Neural progenitor cell (in vitro differentiated cells): Measurements from ENCODE around the gene SHE.
"Not testable (repeated sequence)": the region's sequence is repeated elsewhere in the genome, so short reads cannot be mapped to it uniquely, and the experiment has no call there.

Source experiments
- CTCF ChIP-seq: fragments of 200-600 bp; sonication (generic); IDR thresholded peaks from 2 replicates; pipeline ENCODE4 v1.5.1; 2017; ENCODE audit warnings: antibody characterized with exemption, mild to moderate bottlenecking
- EZH2 ChIP-seq: fragments of 200-600 bp; sonication (generic); IDR thresholded peaks from 2 replicates; pipeline ENCODE4 v1.6.1; 2017; ENCODE audit warnings: antibody characterized with exemption, mild to moderate bottlenecking, moderate library complexity

- not testable (repeated sequence) for TF ChIP-seq CTCF, EZH2
Measured at GRCh38 chr1:154486756-154487155, 15.5 kb downstream of the SHE start.
